Stomach smooth muscle (tissue), 2 donors: ENCODE results near the gene MTMR8.

Source experiments
- H3K27ac ChIP-seq: one replicate; pipeline ENCODE4 v1.7.0; 2013; ENCODE audit warnings: mild to moderate bottlenecking, low read length, inconsistent platforms
- H3K27me3 ChIP-seq, 2 donors: one replicate each; pipeline ENCODE4 v1.7.0; 2013; ENCODE audit warnings: low read length in 2 of 2; ENCODE audit not compliant: insufficient read depth in 2 of 2, control insufficient read depth in 1 of 2
- H3K36me3 ChIP-seq, 2 donors: one replicate each; pipeline ENCODE4 v1.7.0; 2013; ENCODE audit warnings: low read length in 2 of 2; ENCODE audit not compliant: control insufficient read depth in 2 of 2, insufficient read depth in 2 of 2
- H3K4me1 ChIP-seq: one replicate; pipeline ENCODE4 v1.7.0; 2013; ENCODE audit warnings: low read length; ENCODE audit not compliant: control insufficient read depth, insufficient read depth
- H3K4me3 ChIP-seq, 2 donors: one replicate each; pipeline ENCODE4 v1.7.0; 2013; ENCODE audit warnings: low read length in 2 of 2
- H3K9ac ChIP-seq, 2 donors: one replicate each; pipeline ENCODE4 v1.7.0; 2013; ENCODE audit warnings: low read length in 2 of 2, mild to moderate bottlenecking in 1 of 2
- H3K9me3 ChIP-seq, 2 donors: one replicate each; pipeline ENCODE4 v1.7.0; 2013; ENCODE audit warnings: low read length in 2 of 2; ENCODE audit not compliant: control insufficient read depth in 2 of 2
- donor health status: healthy.
- donor health status: Pancreatic carcinoma.

MTMR8 gene

GRCh38 chrX:64321507-64321906 lies 73.7 kb downstream of the MTMR8 start:
- H3K27me3 ChIP-seq: no peaks in the 10 kb centered on the region
- H3K36me3 ChIP-seq: peaks cover 6 to 14% of the 10 kb centered on the region in 2 donors

GRCh38 chrX:64313624-64314023 lies 81.6 kb downstream of the MTMR8 start:
- Histone ChIP-seq H3K4me3 (no peak overlapping the region), H3K27me3 (peaks cover 0 to 2% of the 10 kb centered on the region in 2 donors), H3K9ac (no peak overlapping the region), H3K27ac (no peak overlapping the region), H3K9me3 (peaks cover 0 to 6% of the 10 kb centered on the region in 2 donors), H3K36me3 (no peaks in the 10 kb centered on the region), H3K4me1 (no peaks in the 10 kb centered on the region)

More at GRCh38 chrX:64321507-64321906, 73.7 kb downstream of the MTMR8 start:
- Histone ChIP-seq H3K4me1 (no peaks in the 10 kb centered on the region), H3K9ac (no peak overlapping the region), H3K4me3 (no peak overlapping the region), H3K9me3 (peaks cover 0 to 15% of the 10 kb centered on the region in 2 donors), H3K27ac (no peak overlapping the region)

DNA sequence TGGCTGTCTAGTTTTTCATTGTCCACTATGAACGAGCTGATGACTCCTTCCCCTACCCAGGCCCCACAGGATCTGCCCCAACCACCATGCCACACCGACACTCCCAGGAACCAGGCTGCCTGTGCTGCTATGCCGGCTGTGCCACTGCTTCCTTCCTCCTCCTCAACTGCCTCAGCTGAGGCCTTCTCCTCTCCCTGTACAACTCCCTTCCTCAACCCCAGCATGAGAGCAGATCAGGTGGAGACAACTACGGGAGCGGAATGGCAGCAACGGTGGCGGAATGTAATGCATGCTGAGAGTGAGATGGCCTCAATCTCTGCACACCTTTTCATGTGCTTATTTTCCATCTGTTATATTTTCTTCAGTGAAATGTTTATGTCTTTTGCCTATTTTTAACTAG lies 88.5 kb downstream of the MTMR8 start:
- no peak overlapping the region for H3K4me3 ChIP-seq
- peaks cover 3 to 4% of the 10 kb centered on the region in 2 donors for H3K9me3 ChIP-seq
- no peak overlapping the region for H3K9ac ChIP-seq
- no peaks in the 10 kb centered on the region for H3K4me1 ChIP-seq
- H3K27ac ChIP-seq: no peak overlapping the region
- H3K36me3 ChIP-seq: no peaks in the 10 kb centered on the region
- no peaks in the 10 kb centered on the region for H3K27me3 ChIP-seq

GRCh38 chrX:64291123-64291522 lies 104.1 kb downstream of the MTMR8 start:
- Histone ChIP-seq H3K4me1 (no peaks in the 10 kb centered on the region), H3K4me3 (no peak overlapping the region), H3K9me3 (no peaks in the 10 kb centered on the region), H3K27ac (no peak overlapping the region), H3K27me3 (peaks cover 0 to 2% of the 10 kb centered on the region in 2 donors), H3K9ac (no peak overlapping the region), H3K36me3 (no peaks in the 10 kb centered on the region)

DNA sequence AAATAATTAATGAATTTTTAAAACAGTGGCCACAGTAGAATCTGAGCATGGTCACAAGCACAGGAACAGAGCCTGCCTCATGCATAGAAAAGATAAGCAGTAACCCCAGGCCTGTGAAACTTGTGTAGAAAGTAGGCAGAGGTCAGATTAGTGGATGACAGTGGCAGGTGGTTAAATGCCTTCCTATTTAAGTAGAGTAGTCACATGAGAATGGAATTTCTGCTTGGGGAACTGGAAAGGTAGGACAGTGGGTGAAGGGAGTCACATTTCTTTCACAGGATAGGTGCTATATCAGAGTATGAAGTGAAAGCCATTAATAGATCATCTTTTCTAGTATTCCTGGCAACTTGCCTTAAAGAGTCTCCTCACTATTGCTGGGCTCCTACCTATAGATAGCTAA lies 130.0 kb downstream of the MTMR8 start:
- H3K4me3 ChIP-seq: no peak overlapping the region
- H3K4me1 ChIP-seq: no peaks in the 10 kb centered on the region
- no peak overlapping the region for H3K27ac ChIP-seq
- H3K9ac ChIP-seq: no peak overlapping the region
- no peaks in the 10 kb centered on the region for H3K36me3 ChIP-seq
- H3K9me3 ChIP-seq: no peaks in the 10 kb centered on the region
- H3K27me3 ChIP-seq: peaks cover 0 to 5% of the 10 kb centered on the region in 2 donors

DNA sequence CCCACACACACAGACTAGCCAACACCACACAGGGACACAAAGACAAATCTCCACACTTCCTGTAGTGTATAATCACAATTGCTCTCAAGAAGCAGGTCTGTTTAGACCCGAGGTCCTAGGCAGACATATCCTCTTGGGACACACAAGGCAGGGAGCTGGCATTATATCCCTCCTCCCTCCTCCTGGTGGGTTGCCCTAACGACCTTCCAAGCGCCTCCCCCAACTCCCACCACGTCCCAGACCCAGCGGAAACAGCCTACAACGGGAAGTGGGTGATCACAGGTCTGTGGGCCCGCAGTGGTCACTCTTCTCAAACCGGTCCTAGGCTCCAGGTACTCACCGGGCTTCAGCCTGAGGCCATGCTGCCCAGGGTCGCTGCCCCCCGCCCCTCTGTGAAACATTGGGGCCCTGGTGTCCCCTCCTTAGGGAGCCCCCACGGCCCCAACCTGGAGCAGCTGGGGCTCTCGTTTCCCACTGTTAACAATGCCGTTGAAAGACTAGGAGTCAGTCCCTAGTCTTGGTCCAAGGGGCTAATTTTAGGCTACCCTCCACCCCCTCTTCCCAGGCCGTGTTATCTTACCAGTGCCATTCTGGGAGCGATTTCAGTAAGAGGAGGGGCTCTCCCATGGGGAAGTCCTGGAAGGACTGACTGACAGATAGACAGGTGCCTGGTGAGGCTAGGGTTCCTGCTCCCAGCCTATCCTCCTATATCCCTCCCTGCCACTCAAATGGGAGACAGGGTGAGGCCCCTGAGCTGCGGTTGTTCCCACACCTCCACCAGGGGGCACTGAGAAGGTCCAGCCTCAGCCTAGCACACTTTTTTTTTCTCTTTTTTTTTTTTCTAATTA lies 164.9 kb downstream of the MTMR8 start, which contains the start of gene ASB12:
ASB12 (minus strand) TSS at position 485 of the 848 bp plus-strand sequence. CDS start 4,957 bp downstream, outside the sequence.
- Histone ChIP-seq H3K27ac (no peak within 1 kb of the TSS), H3K36me3 (no peaks in the 10 kb centered on the region), H3K27me3 (no peaks in the 10 kb centered on the region), H3K4me1 (no peaks in the 10 kb centered on the region), H3K4me3 (no peak within 1 kb of the TSS), H3K9ac (no peak within 1 kb of the TSS), H3K9me3 (no peaks in the 10 kb centered on the region)

GRCh38 chrX:64229154-64229553 lies 166.1 kb downstream of the MTMR8 start:
- Histone ChIP-seq H3K36me3 (no peaks in the 10 kb centered on the region), H3K4me1 (no peaks in the 10 kb centered on the region), H3K4me3 (no peak overlapping the region), H3K9me3 (no peaks in the 10 kb centered on the region), H3K27ac (no peak overlapping the region), H3K9ac (no peak overlapping the region), H3K27me3 (peaks cover 0 to 2% of the 10 kb centered on the region in 2 donors)
